ENCODE data around the gene RELN. TPM values are rescaled to one million over a fixed set of nuclear protein-coding genes. Genes with fewer than 3 reads are reported as not detected.

Gene RELN
- total RNA-seq, 2 donors from 2014 or later, result 1.1 to 1.4 TPM

DNA sequence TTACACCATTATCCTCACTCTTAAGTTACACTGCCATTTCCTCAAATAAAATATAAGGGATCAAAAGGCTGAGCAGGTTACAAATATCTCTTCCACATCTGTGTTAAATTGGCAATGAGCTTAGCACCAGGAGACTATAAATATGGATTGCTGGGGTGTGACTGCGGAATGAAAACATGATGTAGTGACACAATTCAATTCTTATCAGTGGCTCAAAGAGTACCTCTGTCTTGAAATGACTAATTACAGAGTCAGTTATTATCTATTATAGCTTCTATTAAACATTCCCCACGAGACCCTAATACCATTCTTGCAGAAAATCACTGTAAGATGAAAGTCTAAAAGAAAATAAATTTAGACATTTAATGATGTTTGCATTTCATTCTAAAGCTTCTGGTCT, 67.1 kb downstream of the RELN start:
- intact Hi-C loops (cut with DNase I), result no loop called here
- Histone ChIP-seq H3K36me3 (no peaks in the 10 kb centered on the region), H3K4me1 (no peaks in the 10 kb centered on the region), H3K9me3 (no peaks in the 10 kb centered on the region), H3K9ac (ENCODE audit: low read depth in 2 of 2, low read length in 2 of 2) (no peak overlapping the region), H3K27ac (no peak overlapping the region), H3K27me3 (no peaks in the 10 kb centered on the region), H3K4me3 (no peak overlapping the region)
- TF ChIP-seq CTCF (IDR thresholded peaks at IDR 0.05), result no peak
- no peak for DNase-seq

GRCh38 chr7:103921692-103922091, 67.8 kb downstream of the RELN start:
- Histone ChIP-seq H3K36me3 (no peaks in the 10 kb centered on the region), H3K4me1 (no peaks in the 10 kb centered on the region), H3K9me3 (no peaks in the 10 kb centered on the region), H3K4me3 (no peak overlapping the region), H3K27me3 (no peaks in the 10 kb centered on the region), H3K9ac (ENCODE audit: low read depth in 2 of 2, low read length in 2 of 2) (no peak overlapping the region), H3K27ac (no peak overlapping the region)
- intact Hi-C loops (cut with DNase I), result no loop called here
- no peak for TF ChIP-seq CTCF (IDR thresholded peaks at IDR 0.05)
- DNase-seq, result no peak

GRCh38 chr7:103919272-103919868, 70.1 kb downstream of the RELN start:
- no peak for DNase-seq
- TF ChIP-seq CTCF (IDR thresholded peaks at IDR 0.05), result no peak
- Histone ChIP-seq H3K36me3 (no peaks in the 10 kb centered on the region), H3K9me3 (no peaks in the 10 kb centered on the region), H3K27ac (no peak overlapping the region), H3K4me1 (no peaks in the 10 kb centered on the region), H3K4me3 (no peak overlapping the region), H3K9ac (ENCODE audit: low read depth in 2 of 2, low read length in 2 of 2) (no peak overlapping the region), H3K27me3 (no peaks in the 10 kb centered on the region)
- intact Hi-C loops (cut with DNase I), result no loop called here

DNA sequence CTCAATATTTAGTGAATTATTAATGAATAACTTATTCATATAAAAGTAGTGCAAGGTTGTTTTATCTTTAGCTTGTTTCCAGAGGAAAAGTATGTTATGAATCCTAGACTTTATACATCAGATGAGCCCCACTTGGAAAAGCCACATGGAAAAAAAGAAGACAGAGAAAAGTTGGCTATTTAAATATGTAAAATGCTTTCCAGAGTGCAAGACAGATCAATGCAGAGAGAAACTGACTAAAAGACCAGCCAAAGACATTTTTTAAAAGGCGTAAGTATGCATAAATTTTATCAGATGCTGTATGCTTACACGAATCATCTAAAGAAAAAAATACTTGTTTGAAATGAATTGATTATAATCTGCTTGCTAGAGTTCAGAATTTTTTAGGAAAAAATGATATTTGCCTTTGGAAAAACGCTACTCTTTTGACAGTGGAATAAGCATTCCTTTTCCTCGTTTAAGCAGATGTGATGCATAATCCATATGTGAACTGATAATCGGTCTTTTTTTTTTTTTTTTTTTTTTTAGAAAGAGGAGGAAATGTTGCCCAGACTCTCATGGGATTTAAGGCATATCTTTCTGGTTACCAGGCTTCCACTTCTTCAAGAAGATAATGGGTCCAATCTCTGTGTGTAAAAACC, 70.7 kb downstream of the RELN start:
- no peak overlapping the region for H3K27ac ChIP-seq
- H3K36me3 ChIP-seq, result no peaks in the 10 kb centered on the region
- H3K4me1 ChIP-seq, result no peaks in the 10 kb centered on the region
- no peak for TF ChIP-seq CTCF (IDR thresholded peaks at IDR 0.05)
- no peaks in the 10 kb centered on the region for H3K9me3 ChIP-seq
- H3K4me3 ChIP-seq, result no peak overlapping the region
- intact Hi-C loops (cut with DNase I), result no loop called here
- H3K9ac ChIP-seq (ENCODE audit: low read depth in 2 of 2, low read length in 2 of 2), result no peak overlapping the region
- H3K27me3 ChIP-seq, result no peaks in the 10 kb centered on the region
- no peak for DNase-seq

GRCh38 chr7:103915680-103916357, 73.6 kb downstream of the RELN start:
- no peaks in the 10 kb centered on the region for H3K4me1 ChIP-seq
- H3K4me3 ChIP-seq, result no peak overlapping the region
- H3K27me3 ChIP-seq, result no peaks in the 10 kb centered on the region
- no peak overlapping the region for H3K27ac ChIP-seq
- DNase-seq, result no peak
- H3K9ac ChIP-seq (ENCODE audit: low read depth in 2 of 2, low read length in 2 of 2), result no peak overlapping the region
- no peaks in the 10 kb centered on the region for H3K9me3 ChIP-seq
- intact Hi-C loops (cut with DNase I), result no loop called here
- TF ChIP-seq CTCF (IDR thresholded peaks at IDR 0.05), result no peak
- H3K36me3 ChIP-seq, result no peaks in the 10 kb centered on the region
